Measurements from ENCODE around the gene CCDC169.

The CCDC169 gene

GRCh38 chr13:36302289-36302688 lies 4.7 kb upstream of the CCDC169 start:
- TF ChIP-seq ZFX (IDR thresholded peaks at IDR 0.05) (no peak), CTCF (conservative IDR thresholded peaks at IDR 0.05) (no peak)
- no peak overlapping the region for H3K27ac ChIP-seq

- peak overlapping the region; percentile 55 for H3K27ac ChIP-seq
These were observed 1.9 kb upstream of the CCDC169 start for GRCh38 chr13:36299469-36299868.

GRCh38 chr13:36298535-36299068 lies 988 bp upstream of the CCDC169 start:
- TF ChIP-seq ZFX (IDR thresholded peaks at IDR 0.05), result no peak
- TF ChIP-seq CTCF (conservative IDR thresholded peaks at IDR 0.05), result no peak
- H3K27ac ChIP-seq, result no peak overlapping the region; the same call in 1 of the 2 replicates

GRCh38 chr13:36294096-36294495 lies 3.5 kb downstream of the CCDC169 start:
- no peak overlapping the region for H3K27ac ChIP-seq
- TF ChIP-seq ZFX (IDR thresholded peaks at IDR 0.05) (no peak), CTCF (conservative IDR thresholded peaks at IDR 0.05) (no peak)

GRCh38 chr13:36293497-36293896 lies 4.1 kb downstream of the CCDC169 start:
- no peak for TF ChIP-seq ZFX (IDR thresholded peaks at IDR 0.05)
- no peak for TF ChIP-seq CTCF (conservative IDR thresholded peaks at IDR 0.05)
- H3K27ac ChIP-seq, result peak overlapping the region; percentile 19; the same call in 1 of the 2 replicates

- no peak overlapping the region for H3K27ac ChIP-seq
- TF ChIP-seq CTCF (conservative IDR thresholded peaks at IDR 0.05) (no peak), ZFX (IDR thresholded peaks at IDR 0.05) (no peak)
These were observed 8.7 kb downstream of the CCDC169 start for GRCh38 chr13:36288794-36289391.

- no peak overlapping the region for H3K27ac ChIP-seq
- TF ChIP-seq ZFX (IDR thresholded peaks at IDR 0.05), result no peak
- no peak for TF ChIP-seq CTCF (conservative IDR thresholded peaks at IDR 0.05)
These were observed 11.6 kb downstream of the CCDC169 start for GRCh38 chr13:36286006-36286405.

Measured in C4-2B (cell line).